Neutrophil (primary cell): Measurements from ENCODE around the gene STK38.

Source experiments
- H3K27ac ChIP-seq: fragments of 200-600 bp; sonication (generic); 2 replicates; pipeline ENCODE4 v1.5.1; 2016; ENCODE audit warnings: mild to moderate bottlenecking, moderate library complexity
- H3K27me3 ChIP-seq: fragments of 200-600 bp; sonication (generic); 2 replicates; pipeline ENCODE4 v1.6.0; 2016; ENCODE audit warnings: mild to moderate bottlenecking
- H3K36me3 ChIP-seq: fragments of 200-600 bp; sonication (generic); 2 replicates; pipeline ENCODE4 v1.5.1; 2017
- H3K4me1 ChIP-seq, 2 experiments: fragments of 200-600 bp in 1 of 2; sonication (generic) in 1 of 2; 1 replicate in 1 of 2; 2 replicates in 1 of 2; pipeline versions ENCODE4 v1.5.1 to v1.6.1; 2013 to 2016; ENCODE audit warnings: low read depth in 1 of 2, low read length in 1 of 2, mild to moderate bottlenecking in 1 of 2, moderate library complexity in 1 of 2; ENCODE audit not compliant: control insufficient read depth in 1 of 2, insufficient read depth in 1 of 2
- H3K4me3 ChIP-seq, 2 experiments: fragments of 200-600 bp in 1 of 2; sonication (generic) in 1 of 2; 1 replicate in 1 of 2; 2 replicates in 1 of 2; pipeline ENCODE4 v1.5.1; 2013 to 2016; ENCODE audit warnings: low read depth in 1 of 2, low read length in 1 of 2, mild to moderate bottlenecking in 1 of 2, moderate library complexity in 1 of 2
- H3K9me3 ChIP-seq: fragments of 200-600 bp; sonication (generic); 2 replicates; pipeline ENCODE4 v1.5.1; 2016
- TF ChIP-seq, protein P1 (sequence below): fragments of 200-600 bp; sonication (generic); IDR thresholded peaks from 2 replicates; pipeline ENCODE4 v1.5.1; 2016; ENCODE audit warnings: antibody characterized with exemption

STK38 gene

DNA sequence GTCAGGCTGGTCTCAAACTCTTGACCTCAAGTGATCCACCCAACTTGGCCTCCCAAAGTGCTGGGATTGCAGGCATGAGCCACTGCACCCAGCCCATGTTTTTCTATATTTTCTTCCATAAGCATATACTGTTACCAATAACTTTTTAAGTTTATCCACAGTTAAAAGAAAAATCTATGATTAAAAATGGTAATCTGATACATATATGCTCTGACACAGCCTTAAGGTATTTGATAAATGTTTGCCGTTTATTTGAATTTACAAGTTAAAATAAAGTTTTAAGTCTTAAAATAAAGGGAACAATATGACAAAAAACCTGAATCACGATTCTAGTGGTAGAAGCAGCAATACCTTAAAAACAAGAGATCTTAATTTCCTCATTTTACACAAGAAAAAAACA lies 5.2 kb downstream of the STK38 start:
- Histone ChIP-seq H3K9me3 (no peaks in the 10 kb centered on the region), H3K27me3 (no peaks in the 10 kb centered on the region), H3K4me1 (peaks cover 48 to 56% of the 10 kb centered on the region in 2 experiments), H3K27ac (peak overlapping the region; percentile 42), H3K36me3 (peaks cover 46% of the 10 kb centered on the region), H3K4me3 (no peak overlapping the region)
- TF ChIP-seq, protein P1, sequence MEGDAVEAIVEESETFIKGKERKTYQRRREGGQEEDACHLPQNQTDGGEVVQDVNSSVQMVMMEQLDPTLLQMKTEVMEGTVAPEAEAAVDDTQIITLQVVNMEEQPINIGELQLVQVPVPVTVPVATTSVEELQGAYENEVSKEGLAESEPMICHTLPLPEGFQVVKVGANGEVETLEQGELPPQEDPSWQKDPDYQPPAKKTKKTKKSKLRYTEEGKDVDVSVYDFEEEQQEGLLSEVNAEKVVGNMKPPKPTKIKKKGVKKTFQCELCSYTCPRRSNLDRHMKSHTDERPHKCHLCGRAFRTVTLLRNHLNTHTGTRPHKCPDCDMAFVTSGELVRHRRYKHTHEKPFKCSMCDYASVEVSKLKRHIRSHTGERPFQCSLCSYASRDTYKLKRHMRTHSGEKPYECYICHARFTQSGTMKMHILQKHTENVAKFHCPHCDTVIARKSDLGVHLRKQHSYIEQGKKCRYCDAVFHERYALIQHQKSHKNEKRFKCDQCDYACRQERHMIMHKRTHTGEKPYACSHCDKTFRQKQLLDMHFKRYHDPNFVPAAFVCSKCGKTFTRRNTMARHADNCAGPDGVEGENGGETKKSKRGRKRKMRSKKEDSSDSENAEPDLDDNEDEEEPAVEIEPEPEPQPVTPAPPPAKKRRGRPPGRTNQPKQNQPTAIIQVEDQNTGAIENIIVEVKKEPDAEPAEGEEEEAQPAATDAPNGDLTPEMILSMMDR: no peak

DNA sequence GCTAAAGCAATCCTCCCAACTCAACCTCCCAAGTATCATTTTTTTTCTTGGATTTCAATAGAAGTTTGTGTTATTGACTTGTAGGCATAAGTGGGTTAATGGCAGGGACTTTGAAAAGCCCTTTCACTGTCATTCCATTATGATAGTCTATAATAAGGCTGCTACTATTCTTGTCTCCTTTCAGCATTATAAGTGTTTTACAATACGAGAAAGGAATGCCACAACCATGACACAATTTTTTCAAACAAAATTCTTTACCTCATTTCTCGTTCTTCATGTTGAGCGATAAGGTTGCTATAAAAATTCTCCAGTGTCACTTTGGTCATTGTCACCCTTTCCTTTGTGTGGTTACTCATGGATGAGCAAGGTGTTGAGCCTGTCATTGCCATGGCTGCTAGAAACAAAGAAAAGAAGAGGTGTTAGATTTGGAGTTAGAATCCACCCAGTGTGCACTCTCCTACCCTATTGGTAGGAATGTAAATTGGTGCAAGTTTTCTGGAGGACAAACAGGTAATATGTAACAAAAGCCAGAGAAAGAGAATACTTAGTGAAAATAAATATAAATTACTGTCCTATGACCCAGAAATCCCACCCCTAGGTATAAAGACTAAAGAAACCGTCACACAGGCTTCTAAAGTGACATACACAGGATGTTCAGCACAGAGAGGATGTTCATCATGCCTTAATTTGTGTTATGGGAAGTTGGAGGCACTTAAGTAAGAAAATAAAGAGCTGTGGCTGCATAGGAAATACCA lies 7.3 kb downstream of the STK38 start:
- peaks cover 64% of the 10 kb centered on the region for H3K36me3 ChIP-seq
- H3K27ac ChIP-seq: peak overlapping the region; percentile 56
- no peaks in the 10 kb centered on the region for H3K9me3 ChIP-seq
- no peak overlapping the region for H3K4me3 ChIP-seq
- H3K27me3 ChIP-seq: no peaks in the 10 kb centered on the region
- peaks cover 36 to 44% of the 10 kb centered on the region in 2 experiments for H3K4me1 ChIP-seq
- TF ChIP-seq, protein P1: no peak

GRCh38 chr6:36536873-36537547 lies 10.3 kb downstream of the STK38 start:
- TF ChIP-seq, protein P1: no peak
- H3K9me3 ChIP-seq: no peaks in the 10 kb centered on the region
- H3K27ac ChIP-seq: peak overlapping the region; percentile 15
- H3K36me3 ChIP-seq: peaks cover 78% of the 10 kb centered on the region
- H3K27me3 ChIP-seq: no peaks in the 10 kb centered on the region
- H3K4me3 ChIP-seq: no peak overlapping the region
- peaks cover 15 to 17% of the 10 kb centered on the region in 2 experiments for H3K4me1 ChIP-seq

DNA sequence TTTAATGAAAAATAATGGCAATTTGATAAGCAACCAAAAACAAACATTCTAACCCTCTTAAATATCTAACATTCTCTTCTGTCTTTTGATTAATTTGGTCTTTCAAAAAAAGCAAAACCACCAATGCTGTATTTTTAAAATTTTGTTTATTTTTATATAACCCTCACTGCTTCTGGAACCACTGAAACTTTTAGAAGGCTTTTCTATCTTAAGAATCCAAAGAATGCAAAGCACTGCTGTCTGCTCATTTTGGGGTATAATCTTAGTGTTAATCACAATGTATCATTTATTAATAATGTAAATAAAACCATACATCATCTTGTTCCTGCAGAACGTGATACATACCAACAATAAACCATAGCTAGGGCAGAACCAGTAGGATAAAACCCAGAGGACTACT lies 14.0 kb downstream of the STK38 start:
- TF ChIP-seq, protein P1: no peak
- Histone ChIP-seq H3K36me3 (peaks cover 80% of the 10 kb centered on the region), H3K27ac (peak overlapping the region; percentile 18), H3K4me3 (no peak overlapping the region), H3K9me3 (no peaks in the 10 kb centered on the region), H3K27me3 (no peaks in the 10 kb centered on the region), H3K4me1 (no peaks in the 10 kb centered on the region)

GRCh38 chr6:36526066-36526465 lies 21.2 kb downstream of the STK38 start:
- TF ChIP-seq, protein P1: no peak
- Histone ChIP-seq H3K9me3 (no peaks in the 10 kb centered on the region), H3K36me3 (peaks cover 70% of the 10 kb centered on the region)

More at GRCh38 chr6:36526066-36526465, 21.2 kb downstream of the STK38 start:
- Histone ChIP-seq H3K4me1 (peaks cover 13 to 15% of the 10 kb centered on the region in 2 experiments), H3K27ac (peak overlapping the region; percentile 73), H3K4me3 (no peak overlapping the region), H3K27me3 (no peaks in the 10 kb centered on the region)
